Limb (tissue), 2 donors: Measurements from ENCODE around the gene SMYD4.
"Not testable (repeated sequence)": the region's sequence is repeated elsewhere in the genome, so short reads cannot be mapped to it uniquely, and the experiment has no call there.

ENCODE experiments used
- DNase-seq, 2 donors: peaks; one replicate each; pipeline ENCODE4 v3.0.0-alpha.2; 2016; ENCODE audit errors: extremely low spot score in 2 of 2

SMYD4 gene

GRCh38 chr17:1755252-1755826 is 74.4 kb downstream of the SMYD4 start:
- DNase-seq = no peak

DNA sequence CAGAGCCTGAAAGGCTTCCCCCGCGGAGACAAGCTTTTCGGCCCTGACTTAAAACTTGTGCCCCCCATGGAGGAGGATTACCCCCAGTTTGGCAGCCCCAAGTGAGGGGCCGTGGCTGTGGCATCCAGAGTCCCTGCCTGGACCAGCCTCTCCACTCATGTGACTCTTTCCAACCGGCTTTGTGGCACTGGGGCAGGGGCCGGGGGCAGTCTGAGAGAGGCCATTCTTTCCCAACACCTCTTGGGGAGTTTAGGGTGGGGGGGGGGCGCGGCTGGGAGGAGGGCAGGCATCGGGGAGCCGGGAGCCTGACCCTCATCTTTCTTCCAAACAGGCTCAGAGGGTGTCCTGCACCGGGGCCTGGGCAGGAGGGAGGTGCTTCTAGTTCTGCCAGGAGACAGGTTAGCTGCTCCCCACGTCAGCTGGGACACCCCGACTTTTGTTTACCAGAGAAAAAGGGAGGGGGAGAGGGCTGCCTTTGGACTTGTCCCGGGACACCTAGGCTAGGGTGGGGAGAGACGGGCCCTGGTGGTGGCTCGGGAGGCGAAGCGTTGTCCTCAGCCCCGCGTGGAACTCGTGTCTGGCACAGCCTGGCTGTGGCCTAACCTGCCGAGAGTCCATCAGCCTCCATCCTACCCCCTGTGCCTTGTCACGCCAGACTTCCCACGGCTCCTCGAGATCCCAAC is 75.1 kb downstream of the SMYD4 start:
- no peak for DNase-seq

DNA sequence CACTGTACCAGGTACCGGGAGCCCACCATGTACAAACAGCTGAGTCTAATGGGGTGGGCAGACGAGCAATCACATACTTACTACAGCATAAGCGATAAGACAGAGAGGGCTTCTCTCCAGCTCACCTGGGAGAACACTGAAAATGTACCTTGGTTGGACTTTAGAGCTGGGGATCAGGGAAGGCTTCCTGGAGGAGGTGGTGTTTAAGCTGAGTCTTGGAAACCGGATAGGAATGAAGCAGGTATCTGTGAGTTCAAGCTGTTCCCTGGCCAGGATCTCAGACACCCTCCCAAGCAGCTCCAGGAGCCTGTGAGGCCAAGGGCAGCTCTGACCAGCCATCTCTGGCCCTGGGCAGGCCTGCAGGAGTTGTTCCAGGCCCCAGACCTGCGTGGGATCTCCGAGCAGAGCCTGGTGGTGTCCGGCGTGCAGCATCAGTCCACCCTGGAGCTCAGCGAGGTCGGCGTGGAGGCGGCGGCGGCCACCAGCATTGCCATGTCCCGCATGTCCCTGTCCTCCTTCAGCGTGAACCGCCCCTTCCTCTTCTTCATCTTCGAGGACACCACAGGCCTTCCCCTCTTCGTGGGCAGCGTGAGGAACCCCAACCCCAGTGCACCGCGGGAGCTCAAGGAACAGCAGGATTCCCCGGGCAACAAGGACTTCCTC is 75.8 kb downstream of the SMYD4 start:
- DNase-seq = no peak

DNA sequence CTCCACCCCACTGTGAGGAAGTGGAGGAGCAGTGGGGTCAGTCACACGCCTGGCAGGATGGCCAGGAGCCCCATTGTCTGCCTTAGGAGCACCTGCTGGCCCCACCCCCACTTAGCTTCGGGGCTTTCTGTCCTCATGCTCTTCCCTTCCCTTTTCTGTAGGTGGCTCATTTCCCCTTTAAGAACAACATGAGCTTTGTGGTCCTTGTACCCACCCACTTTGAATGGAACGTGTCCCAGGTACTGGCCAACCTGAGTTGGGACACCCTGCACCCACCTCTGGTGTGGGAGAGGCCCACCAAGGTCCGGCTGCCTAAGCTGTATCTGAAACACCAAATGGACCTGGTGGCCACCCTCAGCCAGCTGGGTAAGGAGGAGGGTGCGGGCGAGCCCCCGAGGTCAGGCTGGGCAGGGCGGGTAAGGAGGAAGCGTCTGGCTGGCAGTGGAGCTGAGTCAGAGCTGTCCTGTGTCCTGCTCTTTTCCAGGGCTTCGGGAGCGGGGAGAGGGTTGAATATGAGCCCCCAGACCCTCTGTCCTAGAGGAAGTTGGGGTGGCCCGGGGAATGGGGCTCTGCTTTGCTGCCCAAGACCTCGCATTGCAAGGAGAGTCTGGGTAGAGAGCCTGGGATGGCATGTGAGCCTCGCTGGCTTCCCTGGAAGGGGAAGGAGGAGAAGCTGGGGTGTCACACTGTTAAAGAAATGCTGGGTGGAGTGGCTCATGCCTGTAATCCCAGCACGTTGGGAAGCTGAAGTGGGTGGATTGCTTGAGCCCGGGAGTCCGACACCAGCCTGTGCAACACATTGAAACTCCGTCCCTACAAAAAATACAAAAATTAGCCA is 77.1 kb downstream of the SMYD4 start:
- no peak for DNase-seq

DNA sequence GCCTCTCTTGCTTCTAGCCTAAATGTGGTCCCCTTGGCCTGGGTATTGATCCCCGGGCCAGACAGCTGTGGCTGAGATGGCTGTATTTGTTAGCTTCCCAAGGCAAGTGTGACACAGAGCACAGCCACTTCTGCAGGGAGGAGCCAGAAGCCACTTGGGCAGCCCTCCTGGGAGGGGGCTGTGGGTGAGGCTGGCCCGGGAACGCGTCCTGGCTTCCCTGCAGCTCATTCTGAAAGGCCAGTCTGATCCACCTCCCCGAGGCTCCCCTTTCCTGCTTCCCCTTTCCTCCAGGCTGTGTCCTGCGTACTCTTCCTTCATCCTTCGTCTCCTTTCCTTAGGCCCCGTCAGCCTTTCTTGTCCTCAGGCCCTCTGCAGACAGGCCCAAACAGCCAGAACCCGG is 79.1 kb downstream of the SMYD4 start:
- DNase-seq = no peak

DNA sequence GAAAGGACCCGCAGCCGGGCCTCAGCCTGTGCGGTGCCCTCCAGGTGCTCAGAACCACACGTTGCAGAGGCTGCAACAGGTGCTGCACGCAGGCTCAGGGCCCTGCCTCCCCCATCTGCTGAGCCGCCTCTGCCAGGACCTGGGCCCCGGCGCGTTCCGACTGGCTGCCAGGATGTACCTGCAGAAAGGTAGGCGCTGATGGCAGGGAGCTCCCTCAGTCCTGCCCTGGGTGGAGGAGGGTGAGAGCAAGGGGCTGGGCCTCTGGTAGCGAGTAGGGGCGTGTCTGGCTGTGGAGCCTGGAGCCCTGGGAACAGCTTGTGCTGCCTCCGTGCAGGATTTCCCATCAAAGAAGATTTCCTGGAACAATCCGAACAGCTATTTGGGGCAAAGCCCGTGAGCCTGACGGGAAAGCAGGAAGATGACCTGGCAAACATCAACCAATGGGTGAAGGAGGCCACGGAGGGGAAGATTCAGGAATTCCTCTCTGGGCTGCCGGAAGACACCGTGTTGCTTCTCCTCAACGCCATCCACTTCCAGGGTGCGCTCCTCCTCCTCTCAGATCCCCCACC is 82.6 kb downstream of the SMYD4 start:
- DNase-seq = peak in 1 of 2 donors; percentile 25

- DNase-seq = no peak
These were observed 84.1 kb downstream of the SMYD4 start for GRCh38 chr17:1745513-1746020.

GRCh38 chr17:1744551-1745512 is 84.9 kb downstream of the SMYD4 start:
- no peak for DNase-seq

DNA sequence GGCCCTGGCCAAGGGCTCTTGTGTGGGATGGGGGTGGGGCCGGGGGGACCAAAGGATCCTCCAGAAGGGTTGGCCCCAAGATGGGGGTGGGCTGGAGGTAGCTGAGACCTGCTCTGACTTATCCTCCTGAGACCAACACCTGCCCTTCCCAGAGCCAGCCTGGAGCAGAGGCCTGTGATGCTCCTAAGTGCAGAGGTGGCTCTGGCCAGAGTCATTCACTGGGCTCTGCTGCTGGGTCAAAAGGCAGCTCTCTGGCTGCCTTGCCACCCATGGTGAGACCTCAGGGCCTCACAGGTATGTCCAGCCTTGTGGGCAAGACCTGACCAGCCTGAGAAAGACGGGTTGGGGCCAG is 86.6 kb downstream of the SMYD4 start:
- DNase-seq = no peak

DNA sequence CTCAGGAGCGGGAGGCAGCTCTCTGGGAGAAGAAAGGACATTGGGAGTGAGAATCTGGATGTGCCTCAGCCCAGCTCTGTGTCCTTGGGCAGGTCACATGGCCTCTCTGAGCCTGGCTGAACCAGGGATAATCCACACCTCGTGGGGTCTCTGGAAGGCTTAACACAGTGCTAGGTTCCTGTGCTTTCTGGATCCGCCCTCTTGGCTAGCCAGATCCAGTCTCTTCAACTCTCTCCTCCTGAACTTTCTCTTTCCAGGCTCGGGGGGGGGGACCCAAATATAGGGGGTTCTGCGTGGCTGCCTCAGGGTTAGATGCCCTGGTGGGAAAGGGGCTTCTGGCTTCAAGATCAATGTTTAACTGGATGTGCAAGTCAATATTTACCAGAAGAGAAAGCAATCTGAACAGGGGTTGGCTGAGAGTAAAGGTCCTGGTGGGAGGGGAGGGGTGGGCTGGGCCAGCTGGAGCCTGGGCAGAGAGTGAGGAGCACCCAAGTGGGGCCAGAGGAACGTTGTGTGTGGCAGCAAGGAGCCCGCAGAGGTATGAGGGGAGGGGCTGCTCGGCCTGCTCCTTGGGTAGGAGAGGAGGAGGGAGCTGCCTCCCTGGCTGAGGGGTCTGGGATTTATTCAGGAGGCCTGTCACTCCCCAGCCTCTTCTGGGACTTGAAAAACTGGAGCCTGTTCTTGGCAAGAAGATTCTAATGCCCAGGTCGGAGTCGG is 87.2 kb downstream of the SMYD4 start, which contains the start of gene SERPINF2:
Gene SERPINF2 (plus strand): TSS at position 501 of the 717 bp plus-strand sequence. CDS start 2,125 bp downstream, outside the sequence.
- peak in 1 of 2 donors; percentile 21 for DNase-seq

- not testable (repeated sequence) for DNase-seq
These were observed 87.8 kb downstream of the SMYD4 start for GRCh38 chr17:1741899-1742298.

DNA sequence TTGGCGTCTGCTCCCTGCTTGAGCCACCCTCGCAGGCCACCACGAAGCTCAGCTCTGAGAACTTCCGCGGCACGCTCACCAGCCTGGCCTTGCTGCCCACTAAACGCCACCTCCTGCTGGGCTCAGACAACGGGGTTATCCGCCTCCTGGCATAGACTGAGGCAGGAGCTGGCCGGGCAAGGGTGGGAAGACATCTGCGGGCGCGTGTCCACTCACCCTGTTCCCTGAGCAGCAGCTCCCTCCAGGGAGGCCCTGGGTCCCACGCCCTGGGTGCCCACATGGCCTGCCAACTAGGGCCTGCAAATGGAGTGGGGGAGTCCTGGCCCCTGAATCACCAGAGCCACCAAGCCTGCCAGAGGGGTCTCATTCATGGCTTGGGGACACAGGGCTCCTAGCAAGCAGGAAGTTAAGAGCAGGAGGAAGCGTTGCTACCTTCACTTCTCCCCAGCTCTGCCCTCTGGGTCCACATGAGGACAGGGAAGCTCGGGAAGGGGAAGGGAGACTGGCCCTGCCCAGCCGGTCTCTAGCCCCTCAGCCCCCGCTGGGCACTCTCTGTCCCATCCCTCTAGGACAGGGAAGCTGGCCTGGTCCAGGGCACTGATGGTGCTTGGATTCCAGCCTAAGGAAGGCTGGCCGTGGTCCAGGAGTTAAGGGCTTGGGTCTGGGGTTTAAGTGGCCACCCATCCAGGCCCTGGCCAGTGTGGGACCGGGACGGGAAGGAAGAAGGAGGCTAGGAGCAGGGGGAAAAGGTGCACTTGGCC is 92.0 kb downstream of the SMYD4 start:
- peak in 1 of 2 donors; percentile 22 for DNase-seq

DNA sequence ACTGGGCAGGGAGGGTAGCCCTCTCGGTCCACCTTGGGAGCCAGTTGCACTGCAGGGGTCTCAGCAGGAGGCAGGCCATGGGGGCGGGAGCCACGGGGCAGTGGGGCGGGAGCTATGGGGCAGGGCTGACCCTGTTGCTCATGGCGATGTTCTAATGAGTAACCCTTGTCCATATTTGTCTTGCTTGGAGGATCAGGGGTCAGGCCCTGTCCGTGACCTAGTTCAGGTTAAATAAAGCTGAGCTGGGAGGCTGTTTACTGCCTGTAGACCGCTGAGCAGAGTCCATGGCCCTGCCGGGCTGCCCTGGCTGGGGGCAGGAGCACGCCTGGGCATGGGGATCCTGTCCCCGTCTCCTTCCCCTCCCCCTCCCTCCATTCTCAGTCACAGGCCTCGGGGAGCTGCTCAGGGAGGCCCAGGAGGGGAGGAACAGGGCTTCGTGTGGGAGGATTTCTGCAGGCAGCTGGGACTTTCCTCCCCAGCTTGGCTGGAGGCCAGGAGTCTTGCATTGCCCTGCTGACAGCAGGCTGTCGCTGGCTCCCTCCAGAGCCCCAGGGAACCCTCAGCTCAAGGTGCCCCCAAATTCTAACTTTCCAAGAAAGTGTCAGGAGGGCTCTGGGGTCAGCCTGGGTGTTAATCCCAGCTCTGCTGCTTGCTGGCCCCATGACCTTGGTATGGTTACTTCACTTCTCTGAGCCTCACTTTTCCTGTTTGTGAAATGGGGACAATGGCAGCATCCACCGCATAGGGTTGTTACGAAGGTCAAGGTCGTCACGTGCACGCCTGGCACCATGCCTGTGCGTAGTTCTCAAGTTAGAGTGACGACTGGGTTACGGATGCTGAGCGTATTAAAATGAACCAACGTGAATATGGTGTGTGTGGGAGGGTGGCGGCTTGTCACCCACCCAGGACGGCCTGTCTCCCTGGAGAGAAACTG is 93.1 kb downstream of the SMYD4 start:
- DNase-seq = peak; percentile 31 to 32

DNA sequence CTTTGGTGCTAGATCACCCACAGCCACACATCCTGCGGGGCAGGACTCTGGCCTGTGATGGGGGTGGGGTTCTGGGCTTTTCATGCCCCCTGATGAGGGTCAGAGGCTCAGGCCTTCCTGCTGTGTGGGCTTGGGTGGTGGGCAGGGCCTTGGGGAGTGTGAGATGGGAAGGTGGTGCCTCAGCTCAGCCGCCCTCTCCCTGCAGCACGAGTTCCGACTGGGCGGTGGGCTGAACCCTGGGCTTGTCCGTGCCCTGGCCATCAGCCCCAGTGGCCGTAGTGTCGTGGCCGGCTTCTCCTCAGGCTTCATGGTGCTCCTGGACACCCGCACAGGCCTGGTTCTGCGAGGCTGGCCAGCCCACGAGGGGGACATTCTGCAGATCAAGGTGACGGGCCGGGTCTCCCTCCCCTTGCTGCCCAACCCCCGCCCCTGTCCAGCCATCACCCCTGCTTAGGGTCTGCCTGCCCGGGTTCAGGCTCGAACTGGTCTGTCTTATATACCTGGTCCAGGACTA is 93.8 kb downstream of the SMYD4 start:
- peak in 1 of 2 donors; percentile 21 for DNase-seq

DNA sequence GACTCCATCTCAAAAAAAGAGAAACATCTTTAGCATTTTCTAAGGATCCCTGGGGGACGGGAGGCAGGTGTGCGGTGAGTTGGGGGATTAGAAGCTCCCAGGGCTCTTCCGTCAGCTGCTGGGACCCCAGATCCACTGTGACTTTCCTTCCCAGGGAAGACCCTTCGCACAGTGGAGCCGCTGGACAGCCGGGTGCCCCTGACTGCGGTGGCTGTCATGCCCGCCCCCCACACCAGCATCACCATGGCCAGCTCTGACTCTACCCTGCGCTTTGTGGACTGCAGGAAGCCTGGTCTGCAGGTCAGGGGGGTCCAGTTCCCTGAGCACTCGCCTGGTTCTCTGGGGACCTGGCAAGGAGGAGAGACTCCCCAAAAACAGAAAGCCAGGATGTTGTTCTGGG is 94.3 kb downstream of the SMYD4 start:
- DNase-seq = no peak

DNA sequence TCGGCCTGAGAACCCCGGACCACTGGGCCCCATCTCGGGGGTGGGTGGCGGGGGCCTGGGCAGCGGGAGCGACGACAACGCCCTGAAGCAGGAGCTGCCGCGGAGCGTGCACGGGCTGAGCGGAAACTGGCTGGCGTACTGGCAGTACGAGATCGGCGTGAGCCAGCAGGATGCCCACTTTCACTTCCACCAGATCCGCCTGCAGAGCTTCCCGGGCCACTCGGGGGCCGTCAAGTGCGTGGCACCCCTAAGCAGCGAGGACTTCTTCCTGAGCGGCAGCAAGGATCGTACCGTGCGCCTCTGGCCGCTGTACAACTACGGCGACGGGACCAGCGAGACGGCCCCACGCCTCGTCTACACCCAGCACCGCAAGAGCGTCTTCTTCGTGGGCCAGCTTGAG is 95.9 kb downstream of the SMYD4 start:
- no peak for DNase-seq

DNA sequence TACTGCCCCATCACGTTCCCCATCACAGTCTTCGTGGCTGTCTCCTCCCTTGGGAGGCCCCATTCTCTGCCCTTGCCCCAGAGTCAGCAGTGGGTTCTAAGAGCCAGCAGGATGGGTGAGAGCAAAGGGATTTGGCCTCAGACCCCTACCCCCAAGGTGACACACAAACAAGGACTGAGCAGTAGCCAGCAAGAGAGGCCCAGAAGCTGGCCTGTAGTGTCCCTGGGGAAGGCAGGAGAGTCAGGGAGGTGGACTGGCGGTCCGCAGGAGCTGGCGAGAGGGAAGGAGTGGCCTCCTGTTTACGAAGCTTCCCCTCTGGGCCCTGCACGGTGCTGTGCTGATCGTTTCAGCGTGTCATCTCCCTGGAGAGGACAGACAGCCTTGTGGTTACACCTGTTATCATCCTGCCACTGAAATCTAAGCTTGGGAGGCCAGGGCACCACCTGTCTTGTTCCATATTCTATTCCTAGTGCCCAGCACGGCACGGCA is 96.8 kb downstream of the SMYD4 start:
- DNase-seq = no peak
